HG03135 (cell line): ENCODE measurements around the gene MLST8.

Source experiments
- ATAC-seq: cut with Tn5 transposase; IDR thresholded peaks from one replicate; pipeline ENCODE4 v1.9.1; 2021; ENCODE audit warnings: mild to moderate bottlenecking, moderate library complexity; ENCODE audit not compliant: unreplicated experiment

The MLST8 gene

GRCh38 chr16:2206780-2207433 lies 1.7 kb downstream of the MLST8 start:
- ATAC-seq, result no peak

GRCh38 chr16:2207872-2208271 lies 2.6 kb downstream of the MLST8 start:
- ATAC-seq, result no peak

GRCh38 chr16:2208308-2208707 lies 3.1 kb downstream of the MLST8 start:
- no peak for ATAC-seq

GRCh38 chr16:2208772-2209171 lies 3.5 kb downstream of the MLST8 start:
- ATAC-seq, result no peak

- ATAC-seq, result no peak
These were observed 4.2 kb downstream of the MLST8 start for GRCh38 chr16:2209258-2210008.

GRCh38 chr16:2210009-2210332 lies 4.7 kb downstream of the MLST8 start:
- no peak for ATAC-seq

- no peak for ATAC-seq
These were observed 5.4 kb downstream of the MLST8 start, which contains the start of gene BRICD5 for GRCh38 chr16:2210386-2211365. Gene BRICD5, minus strand, starts transcription at chr16:2210863. Its CDS starts 30 bp downstream, at chr16:2210833.

- ATAC-seq, result no peak
These were observed 6.7 kb downstream of the MLST8 start for GRCh38 chr16:2211923-2212347.

- ATAC-seq, result no peak
These were observed 7.4 kb downstream of the MLST8 start for GRCh38 chr16:2212362-2213324.

GRCh38 chr16:2213817-2214718 lies 8.8 kb downstream of the MLST8 start:
- ATAC-seq, result peak; percentile 1

GRCh38 chr16:2214719-2214968 lies 9.4 kb downstream of the MLST8 start, which contains the start of gene PGP:
Gene PGP, minus strand, starts transcription at chr16:2214840. Its CDS starts 63 bp downstream, at chr16:2214777.
- ATAC-seq, result peak; percentile 74

- ATAC-seq, result no peak
These were observed 11.1 kb downstream of the MLST8 start for GRCh38 chr16:2216330-2216729.

- peak; percentile 94 for ATAC-seq
These were observed 18.1 kb downstream of the MLST8 start, which contains the start of gene E4F1 for GRCh38 chr16:2223221-2223941. Gene E4F1, plus strand, starts transcription at chr16:2223591. Its CDS starts 23 bp downstream, at chr16:2223614.

- peak; percentile 25 for ATAC-seq
These were observed 18.8 kb downstream of the MLST8 start for GRCh38 chr16:2223942-2224486.

GRCh38 chr16:2226245-2226793 lies 21.1 kb downstream of the MLST8 start:
- ATAC-seq, result no peak

GRCh38 chr16:2226918-2227317 lies 21.7 kb downstream of the MLST8 start:
- ATAC-seq, result no peak

- no peak for ATAC-seq
These were observed 23.0 kb downstream of the MLST8 start for GRCh38 chr16:2228161-2228824.
